HG03039 (cell line): Measurements from ENCODE around the gene SLC49A3.

ENCODE experiments used
- ATAC-seq: cut with Tn5 transposase; IDR thresholded peaks from one replicate; pipeline ENCODE4 v1.9.1; 2021; ENCODE audit warnings: mild to moderate bottlenecking, moderate library complexity; ENCODE audit not compliant: unreplicated experiment

The SLC49A3 gene

DNA sequence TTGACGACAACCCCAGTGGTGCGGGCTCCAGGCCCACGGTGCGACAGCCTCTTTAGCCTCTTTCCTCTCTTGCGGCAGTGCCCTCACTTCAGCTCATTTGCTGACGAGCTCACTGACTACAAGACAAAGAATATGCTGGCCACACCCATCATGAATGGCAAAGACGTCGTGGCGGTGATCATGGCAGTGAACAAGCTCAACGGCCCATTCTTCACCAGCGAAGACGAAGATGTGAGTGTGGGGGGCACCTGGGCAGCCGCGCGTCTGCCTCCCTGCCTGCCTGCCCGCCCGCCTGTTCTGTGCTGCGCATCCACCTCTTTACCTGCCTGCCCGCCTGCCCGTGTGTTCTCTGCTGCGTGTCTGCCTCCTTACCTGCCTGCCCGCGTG is 54.4 kb downstream of the SLC49A3 start:
- ATAC-seq: no peak

DNA sequence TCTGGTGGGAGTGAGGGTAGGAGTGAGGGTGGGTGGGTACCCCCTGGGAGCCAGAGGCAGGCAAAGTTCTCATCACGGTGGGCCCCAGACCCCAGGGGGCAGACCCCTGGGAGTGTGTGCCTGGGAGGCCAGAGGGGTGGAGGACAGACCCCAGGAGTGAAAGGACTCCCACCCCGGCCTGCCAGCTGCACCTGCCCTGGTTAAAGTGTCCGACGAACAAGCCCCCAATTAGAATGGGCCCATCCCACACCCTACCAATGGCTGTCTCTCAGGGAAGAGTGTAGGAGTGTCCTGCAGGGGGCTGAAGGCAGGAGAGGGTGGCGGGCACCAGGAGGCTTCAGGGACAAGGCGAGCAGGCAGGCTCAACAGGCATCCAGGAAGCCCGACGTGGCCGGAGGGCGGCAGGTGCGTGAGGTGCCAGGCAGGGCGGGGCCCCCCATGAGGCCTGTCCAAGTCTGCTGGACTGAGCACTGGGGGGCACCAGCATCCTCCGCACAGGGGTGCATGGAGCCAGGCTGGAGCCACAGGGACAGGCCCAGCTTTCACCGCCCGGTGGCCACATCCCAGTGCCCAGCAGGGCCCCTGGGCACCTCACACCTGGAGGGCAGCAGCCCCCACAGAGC is 54.9 kb downstream of the SLC49A3 start:
- ATAC-seq: no peak

DNA sequence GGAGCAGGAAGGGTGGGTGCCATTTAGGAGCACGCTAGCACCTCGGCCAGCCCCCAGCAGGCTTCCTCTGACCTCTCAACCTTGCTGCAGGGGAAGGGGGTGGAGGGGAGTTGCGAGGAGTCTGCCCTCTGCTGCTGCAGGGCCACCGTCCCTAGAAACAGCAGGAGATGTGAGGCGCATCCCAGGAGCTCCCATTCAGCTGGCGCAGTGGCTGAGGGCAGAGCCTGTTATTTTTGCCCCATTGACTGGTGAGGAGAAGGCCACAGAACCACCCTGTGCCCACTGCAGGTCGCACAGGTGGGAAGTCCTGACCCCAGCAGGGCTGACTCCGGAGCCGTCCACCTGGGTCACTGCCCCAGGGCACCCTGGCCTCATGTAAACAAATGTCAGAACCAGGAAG is 55.5 kb downstream of the SLC49A3 start:
- ATAC-seq: no peak

DNA sequence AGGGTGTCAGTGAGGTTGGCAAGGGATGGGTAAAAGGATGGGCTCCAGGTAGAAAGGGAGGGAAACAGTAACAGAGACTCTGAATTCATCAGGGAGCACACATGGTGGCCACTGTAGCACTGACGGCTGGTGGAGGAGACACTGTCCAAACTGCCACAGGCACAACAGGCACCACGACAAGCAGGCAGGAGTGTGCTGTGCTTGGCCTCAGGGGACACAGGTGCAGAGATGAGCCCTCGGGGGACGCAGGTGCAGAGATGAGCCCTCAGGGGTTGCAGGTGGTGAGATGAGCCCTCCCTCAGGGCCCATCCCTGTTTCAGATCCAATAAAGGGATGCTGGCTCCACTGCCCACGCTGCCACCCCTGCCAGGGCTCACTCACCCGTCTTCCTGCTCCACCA is 56.0 kb downstream of the SLC49A3 start:
- no peak for ATAC-seq

DNA sequence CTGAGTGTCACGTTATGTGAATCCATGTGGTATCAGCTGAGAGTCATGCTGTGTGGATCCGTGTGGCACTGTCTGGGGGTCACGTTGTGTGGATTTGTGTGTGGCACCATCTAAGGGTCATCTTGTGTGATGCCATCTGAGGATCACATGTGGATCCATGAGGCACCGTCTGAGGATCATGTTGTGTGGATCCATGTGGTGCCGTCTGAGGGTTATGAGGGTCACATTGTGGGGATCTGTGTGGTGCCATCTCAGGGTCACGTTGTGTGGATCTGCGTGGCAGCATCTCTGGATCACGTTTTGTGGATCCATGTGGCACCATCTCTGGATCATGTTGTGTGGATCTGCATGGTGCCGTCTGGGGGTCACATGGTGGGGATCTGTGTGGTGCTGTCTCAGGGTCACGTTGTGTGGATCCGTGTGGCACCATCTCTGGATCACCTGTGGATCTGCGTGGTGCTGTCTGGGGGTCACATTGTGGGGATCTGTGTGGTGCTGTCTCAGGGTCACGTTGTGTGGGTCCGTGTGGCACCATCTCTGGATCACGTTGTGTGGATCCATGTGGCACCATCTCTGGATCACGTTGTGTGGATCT is 56.7 kb downstream of the SLC49A3 start:
- ATAC-seq: no peak
